Inflammatory macrophage (primary cell): ENCODE data around the gene KLC3.
A peak's percentile ranks its signal among the peaks of the same experiment; 100 is the strongest.

Source experiments
- DNase-seq, 2 donors: peaks; one replicate each; pipeline ENCODE4 v3.0.0-alpha.2; 2020 to 2022

The KLC3 gene

GRCh38 chr19:45349430-45349941 lies 8.9 kb downstream of the KLC3 start:
- DNase-seq, result no peak

GRCh38 chr19:45350477-45351058 lies 10.0 kb downstream of the KLC3 start:
- no peak for DNase-seq

DNA sequence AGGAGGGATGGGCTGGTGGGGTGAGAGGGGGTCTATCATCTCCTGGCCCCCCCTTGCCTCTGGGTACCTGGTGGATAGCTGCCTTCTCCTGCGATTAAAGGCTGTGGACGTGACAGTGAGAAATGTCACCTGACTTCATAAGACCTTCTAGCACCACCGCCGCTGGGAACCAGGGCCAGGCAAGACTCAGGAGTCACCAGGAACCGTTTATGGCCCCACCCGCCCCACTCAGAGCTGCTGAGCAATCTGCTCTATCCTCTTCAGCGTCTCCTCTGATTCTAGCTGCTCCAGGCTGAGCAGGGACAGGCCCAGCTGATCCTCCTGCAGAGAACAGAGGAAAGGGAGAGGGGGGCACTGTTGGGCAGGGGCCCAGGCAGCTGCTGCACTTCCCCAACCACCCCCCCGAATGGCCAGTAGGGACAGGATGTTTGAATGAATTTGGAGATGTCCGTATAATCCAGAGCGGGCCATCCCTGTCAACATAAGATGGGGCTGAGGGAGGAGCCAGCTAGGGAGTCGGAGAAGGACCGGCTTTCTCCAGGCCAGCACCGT lies 10.9 kb downstream of the KLC3 start:
- no peak for DNase-seq

GRCh38 chr19:45352062-45352461 lies 11.5 kb downstream of the KLC3 start:
- DNase-seq, result no peak

DNA sequence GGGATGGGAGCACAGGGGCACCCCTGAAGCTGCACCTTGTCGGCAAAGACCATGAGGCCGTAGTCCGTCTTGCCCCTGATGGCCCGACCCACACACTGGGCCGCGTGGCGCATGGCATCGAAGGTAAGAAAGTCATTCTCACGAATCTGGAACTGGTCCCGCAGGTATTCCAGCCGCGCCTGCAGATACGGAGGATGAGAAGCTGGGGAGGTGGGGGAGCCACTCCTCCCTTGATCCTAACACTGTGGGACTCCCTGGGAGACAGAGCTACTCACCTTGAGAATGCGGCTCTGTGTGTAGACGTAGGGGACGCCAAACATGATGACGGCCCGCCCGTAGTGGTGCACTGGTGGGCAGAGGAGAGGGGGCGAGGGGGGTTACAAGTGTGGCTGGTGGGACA lies 11.9 kb downstream of the KLC3 start:
- DNase-seq, result no peak

- DNase-seq, result no peak
Observed at GRCh38 chr19:45352914-45353796, 12.6 kb downstream of the KLC3 start.

GRCh38 chr19:45354241-45354842 lies 13.8 kb downstream of the KLC3 start:
- no peak for DNase-seq

- DNase-seq, result no peak
Observed at GRCh38 chr19:45355402-45355801, 14.9 kb downstream of the KLC3 start.

DNA sequence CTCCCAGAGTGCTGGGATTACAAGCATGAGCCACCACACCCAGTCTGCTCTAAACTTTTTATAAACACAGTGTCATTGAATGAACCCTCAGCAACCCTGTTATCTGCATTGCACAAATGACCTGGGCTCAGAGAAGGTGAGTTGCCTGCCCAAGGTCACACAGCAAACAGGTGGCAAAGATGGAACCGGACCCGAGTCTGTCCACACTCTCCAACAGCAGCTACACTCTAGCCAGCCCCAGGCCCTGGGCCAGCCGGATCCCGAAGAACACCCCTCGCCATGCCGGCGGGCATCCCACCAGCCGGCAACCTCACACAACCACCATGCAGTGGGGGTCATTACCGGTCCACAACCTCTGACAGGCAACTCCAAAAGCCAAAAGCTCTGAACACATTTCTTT lies 15.4 kb downstream of the KLC3 start:
- DNase-seq, result no peak

DNA sequence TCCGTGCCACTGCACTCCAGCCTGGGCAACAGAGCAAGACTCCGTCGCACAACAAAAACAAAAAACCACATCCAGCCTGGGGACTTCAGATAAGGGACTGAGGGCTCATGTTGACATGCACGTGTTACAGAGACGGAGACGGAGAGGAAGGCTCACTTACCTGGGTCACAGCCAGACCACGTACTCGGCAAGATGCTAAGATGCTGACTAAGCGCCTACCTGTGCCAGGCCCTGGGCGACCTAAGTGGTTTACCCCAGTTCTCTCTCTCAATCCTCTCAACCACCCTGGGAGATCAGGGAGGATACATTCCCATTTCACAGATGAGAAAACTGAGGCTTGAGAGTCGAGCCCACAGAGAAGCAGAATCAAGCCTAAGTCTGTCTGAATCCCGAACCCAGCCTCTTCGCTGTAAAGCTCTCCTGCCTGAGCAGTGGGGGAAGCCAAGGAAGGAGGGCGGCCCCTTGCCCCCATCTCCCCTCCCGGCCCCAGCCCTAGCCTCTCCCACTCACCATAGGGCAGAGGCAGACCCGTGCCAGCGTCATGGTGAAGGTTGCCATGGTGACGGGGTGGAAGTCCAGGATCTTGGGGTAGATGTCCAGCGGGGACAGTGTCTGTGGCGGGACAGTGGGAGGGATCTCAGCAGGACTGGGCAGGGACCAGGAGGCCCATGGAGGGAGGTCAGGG lies 16.4 kb downstream of the KLC3 start:
- no peak for DNase-seq

DNA sequence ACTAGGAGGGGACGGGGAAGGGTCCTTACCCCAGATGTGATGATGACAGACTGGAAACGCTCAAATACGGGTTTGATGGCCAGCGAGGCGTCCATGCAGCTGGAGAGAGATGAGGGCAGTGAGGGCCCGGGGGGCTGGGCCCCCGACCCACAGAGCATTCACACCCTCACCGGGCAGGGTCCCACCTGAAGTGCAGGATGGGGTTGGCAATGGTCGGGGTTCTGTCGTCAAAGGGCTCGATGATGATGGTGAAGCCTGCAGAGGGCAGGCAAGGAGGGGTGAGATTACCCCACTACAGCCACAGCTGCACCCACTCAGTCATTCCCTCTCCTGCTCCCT lies 16.9 kb downstream of the KLC3 start:
- no peak for DNase-seq

GRCh38 chr19:45358213-45358792 lies 17.8 kb downstream of the KLC3 start:
- no peak for DNase-seq

GRCh38 chr19:45361608-45362007 lies 21.1 kb downstream of the KLC3 start:
- DNase-seq, result no peak

DNA sequence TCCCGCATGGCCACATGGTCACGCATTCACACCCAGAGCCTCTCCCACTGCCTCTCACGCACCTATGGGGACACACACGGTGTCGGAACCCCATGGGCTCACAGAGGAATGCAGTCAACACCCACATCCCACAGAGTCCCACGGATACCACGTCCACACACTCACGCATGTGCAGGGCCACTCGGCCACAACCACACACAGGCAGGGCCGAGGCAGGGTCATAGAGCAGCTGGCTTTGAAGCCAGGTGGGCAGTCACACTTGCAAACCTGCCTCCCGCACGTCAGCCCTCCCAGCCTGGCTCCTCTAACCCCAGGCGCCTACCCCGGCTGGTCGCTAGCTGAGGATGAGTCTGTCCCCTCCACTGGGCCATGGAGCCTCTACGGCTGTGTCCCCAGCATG lies 21.7 kb downstream of the KLC3 start:
- DNase-seq, result no peak

DNA sequence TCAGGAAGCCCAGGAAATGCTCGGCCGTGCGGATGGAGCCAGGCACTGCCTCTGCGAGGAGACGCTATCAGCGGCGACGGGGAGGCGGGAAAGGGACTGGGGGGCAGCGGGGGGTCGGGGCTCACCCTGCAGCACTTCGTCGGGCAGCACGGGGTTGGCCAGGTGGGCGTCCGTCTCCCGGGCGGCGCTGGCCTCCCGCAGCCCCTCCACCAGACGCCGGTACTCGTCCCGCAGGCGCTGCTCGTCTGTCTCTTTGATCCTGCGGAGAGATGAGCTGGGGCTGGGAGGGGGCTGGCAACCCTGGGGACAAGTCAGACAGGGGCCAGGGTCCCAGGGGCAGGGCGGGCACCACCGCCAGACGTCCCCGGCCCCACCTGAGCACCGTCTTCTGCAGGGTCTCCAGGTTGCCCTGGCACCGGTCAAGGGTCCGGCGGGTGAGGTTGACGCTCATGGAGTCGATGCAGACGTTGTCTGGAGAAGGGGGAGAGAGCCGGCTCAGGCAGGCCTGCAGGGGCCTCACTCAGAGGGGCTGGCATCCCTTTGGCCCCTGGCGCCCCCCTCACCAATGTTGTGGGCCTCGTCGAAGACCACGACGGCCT lies 23.4 kb downstream of the KLC3 start:
- no peak for DNase-seq

DNA sequence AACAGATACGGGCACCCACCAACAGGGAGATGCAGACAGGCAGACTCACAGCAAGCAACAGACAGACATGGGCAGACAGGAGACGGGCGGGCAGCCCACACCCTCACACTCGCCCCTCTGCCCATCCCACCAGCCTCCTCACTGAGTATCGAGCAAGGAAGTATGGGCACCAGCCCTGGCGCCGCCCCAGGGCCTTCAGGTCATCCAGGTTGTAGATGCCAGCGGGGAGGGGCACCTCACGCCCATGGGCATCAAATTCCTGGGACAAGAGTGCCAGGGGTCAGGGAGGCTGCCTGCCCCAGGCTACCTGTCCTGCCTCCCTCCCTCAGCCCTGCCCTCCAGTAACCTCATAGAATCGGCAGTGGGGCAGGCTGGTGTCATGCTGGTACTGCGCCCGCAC lies 24.1 kb downstream of the KLC3 start:
- no peak for DNase-seq

DNA sequence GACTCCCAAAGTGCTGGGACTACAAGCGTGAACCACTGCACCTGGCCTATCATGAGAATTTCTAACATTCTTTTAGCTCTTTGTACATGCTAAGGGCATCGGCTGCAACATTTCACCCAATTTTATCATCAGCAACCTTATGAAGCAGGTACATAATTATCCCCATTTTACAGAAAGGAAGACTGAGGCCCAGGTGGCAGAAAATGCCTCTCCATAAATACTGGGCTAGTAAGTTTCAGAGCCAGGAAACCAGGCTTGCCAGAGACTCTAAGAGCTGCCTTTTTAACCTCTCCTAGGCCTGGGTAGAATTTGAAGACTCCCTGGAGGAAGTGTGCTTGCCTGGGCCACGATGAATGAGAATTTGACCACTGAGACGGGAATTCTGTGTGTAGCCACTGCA lies 27.6 kb downstream of the KLC3 start:
- DNase-seq, result no peak

DNA sequence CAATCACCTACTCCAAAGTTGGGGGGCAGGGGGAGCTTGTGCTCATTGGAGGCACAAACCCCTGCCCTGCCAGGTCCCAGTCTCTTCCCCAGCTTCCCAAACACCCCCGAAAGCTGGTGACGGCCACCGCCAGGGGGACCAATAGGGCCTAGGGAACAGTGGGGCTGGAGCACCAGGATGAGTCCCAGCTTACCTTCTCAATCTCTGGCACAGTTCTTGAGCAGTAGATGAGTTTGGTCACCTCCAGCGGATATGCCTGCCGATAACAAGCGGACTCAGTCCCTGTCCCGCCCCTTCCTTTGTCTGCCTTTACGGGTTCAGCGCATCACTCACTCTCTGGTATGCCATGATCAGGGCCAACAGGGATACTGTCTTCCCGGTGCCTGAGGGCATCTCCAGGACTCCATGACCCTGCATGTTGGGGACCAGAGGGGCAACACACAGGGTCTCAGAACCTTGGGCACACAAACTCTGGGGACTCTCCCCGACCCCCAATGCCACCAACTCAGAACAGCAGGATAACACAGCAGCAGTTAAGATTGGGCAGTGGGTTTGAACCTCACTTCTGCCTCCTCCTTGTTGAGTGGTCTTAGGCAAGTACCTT lies 28.3 kb downstream of the KLC3 start:
- no peak for DNase-seq

DNA sequence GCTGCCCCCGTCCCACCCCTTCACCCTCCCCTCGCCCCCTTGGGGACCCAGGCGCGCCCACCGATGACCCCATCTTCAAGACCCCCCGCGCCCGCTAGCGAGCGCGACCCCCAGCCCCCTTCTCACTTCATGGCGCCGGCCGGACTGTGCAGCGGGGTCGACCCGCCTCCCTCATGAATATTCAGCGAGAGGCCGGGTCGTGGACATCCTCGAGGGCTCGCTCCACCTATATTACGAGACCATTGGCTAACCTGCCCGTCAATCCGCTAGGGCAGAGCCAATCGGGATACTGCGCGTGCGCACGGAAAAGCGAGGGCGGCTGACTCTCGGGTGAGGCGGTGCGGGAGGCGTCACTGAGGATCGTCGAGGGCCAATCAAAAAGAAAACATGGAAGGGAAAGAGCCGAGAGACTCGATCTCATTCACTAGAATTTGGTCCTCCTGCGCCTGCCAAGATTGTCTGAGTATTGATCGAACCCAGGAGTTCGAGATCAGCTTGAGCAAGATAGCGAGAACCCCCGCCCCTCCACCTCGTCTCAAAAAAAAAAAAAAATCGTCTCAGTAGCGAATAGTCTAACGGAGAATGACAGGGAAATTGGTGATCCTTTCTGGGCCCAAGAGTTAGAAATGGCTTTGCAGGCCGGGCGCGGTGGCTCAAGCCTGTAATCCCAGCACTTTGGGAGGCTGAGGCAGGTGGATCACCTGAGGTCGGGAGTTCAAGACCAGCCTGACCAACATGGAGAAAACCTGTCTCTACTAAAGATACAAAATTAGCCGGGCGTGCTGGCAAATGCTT lies 30.1 kb downstream of the KLC3 start, which contains the start of gene ERCC2:
Gene ERCC2 (minus strand): TSS at position 164 of the 795 bp plus-strand sequence. CDS start 33 bp downstream, at position 131.
- peak; percentile 99 for DNase-seq

DNA sequence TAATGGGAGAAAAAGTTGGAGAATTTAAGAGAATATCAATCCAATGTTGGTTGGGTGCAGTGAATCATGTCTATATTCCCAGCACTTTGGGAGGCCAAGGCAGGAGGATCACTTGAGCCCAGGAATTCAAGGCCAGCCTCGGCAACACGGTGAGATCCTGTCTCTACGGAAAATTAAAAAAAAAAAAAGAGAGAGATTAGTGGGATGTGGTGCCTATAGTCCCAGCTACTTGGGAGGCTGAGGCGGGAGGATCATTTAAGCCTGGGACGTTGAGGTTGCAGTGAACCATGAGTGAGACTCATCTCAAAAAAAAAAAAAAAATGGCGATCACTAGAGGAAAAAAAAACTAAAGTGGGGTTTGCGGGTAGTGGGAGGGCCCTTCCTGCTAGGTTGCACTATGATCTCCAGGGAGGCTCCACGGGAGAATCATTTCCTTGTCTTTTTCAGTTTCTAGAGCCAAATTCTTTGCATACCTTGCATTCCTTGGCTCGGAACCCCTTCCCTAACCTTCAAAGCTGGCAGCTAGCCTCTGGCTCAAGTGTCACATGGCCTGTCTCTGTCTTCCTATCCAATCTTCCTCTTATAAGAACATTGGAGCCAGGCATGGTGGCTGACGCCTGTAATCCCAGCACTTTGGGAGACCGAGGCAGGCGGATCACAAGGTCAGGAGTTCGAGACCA lies 35.6 kb downstream of the KLC3 start:
- no peak for DNase-seq
